Measurements from ENCODE around the gene MGRN1.

- TF ChIP-seq POLR2A (IDR thresholded peaks at IDR 0.05), result no peak
- no peak for TF ChIP-seq CTCF (IDR thresholded peaks at IDR 0.05)
Observed at GRCh38 chr16:4641306-4641687, 16.7 kb downstream of the MGRN1 start.

Measured in upper lobe of left lung (tissue), 4 donors.